ENCODE data around the gene WSB2. TPM values are rescaled to one million over a fixed set of nuclear protein-coding genes. Genes with fewer than 3 reads are reported as not detected.

WSB2 gene
- polyA plus RNA-seq, 1 donor (not counting 4 experiments of a cell fraction or from before 2014, with no cell fraction given) = 84.0 TPM

GRCh38 chr12:118033902-118034301 is 27.1 kb downstream of the WSB2 start:
- Histone ChIP-seq H2AFZ (ENCODE audit: control insufficient read depth, low read length) (no peak overlapping the region), H3K4me3 (ENCODE audit: control insufficient read depth in 2 of 3, extremely low read depth in 1 of 3, insufficient read depth in 2 of 3, low read depth in 1 of 3, low read length in 3 of 3) (no peak overlapping the region), H3K9ac (ENCODE audit: control insufficient read depth, extremely low read depth, insufficient read depth, low read length) (no peak overlapping the region), H3K27me3 (ENCODE audit: control insufficient read depth, extremely low read depth, insufficient read depth, low read length) (no peaks in the 10 kb centered on the region), H3K4me1 (ENCODE audit: control insufficient read depth, extremely low read depth, insufficient read depth, low read length) (no peaks in the 10 kb centered on the region), H3K4me2 (ENCODE audit: control insufficient read depth, extremely low read depth, insufficient read depth, low read depth, low read length) (no peak overlapping the region), H3K27ac (ENCODE audit: control insufficient read depth, insufficient read depth, low read length) (no peak overlapping the region), H3K9me1 (ENCODE audit: control insufficient read depth, extremely low read depth, insufficient read depth, low read length) (no peaks in the 10 kb centered on the region), H3K79me2 (ENCODE audit: control insufficient read depth, insufficient read depth, low read length) (no peaks in the 10 kb centered on the region), H3K36me3 (ENCODE audit: control insufficient read depth in 2 of 2, extremely low read depth in 1 of 2, insufficient read depth in 2 of 2, low read length in 2 of 2) (peaks cover 37% of the 10 kb centered on the region in 2 experiments), H3K9me3 (ENCODE audit: control insufficient read depth, low read depth, low read length) (no peaks in the 10 kb centered on the region), H4K20me1 (ENCODE audit: control insufficient read depth, extremely low read depth, insufficient read depth, low read length) (no peaks in the 10 kb centered on the region)
- no peak for DNase-seq (ENCODE audit: low read depth, low spot score)
- no peak for FAIRE-seq
- dilution Hi-C loops (cut with MboI; ENCODE audit: extremely low pct_ligation_motif_present, low sequenced_read_pairs) = no loop called here
- no peak for TF ChIP-seq EZH2 (IDR thresholded peaks at IDR 0.05; ENCODE audit: low read length)
- TF ChIP-seq, protein P1, sequence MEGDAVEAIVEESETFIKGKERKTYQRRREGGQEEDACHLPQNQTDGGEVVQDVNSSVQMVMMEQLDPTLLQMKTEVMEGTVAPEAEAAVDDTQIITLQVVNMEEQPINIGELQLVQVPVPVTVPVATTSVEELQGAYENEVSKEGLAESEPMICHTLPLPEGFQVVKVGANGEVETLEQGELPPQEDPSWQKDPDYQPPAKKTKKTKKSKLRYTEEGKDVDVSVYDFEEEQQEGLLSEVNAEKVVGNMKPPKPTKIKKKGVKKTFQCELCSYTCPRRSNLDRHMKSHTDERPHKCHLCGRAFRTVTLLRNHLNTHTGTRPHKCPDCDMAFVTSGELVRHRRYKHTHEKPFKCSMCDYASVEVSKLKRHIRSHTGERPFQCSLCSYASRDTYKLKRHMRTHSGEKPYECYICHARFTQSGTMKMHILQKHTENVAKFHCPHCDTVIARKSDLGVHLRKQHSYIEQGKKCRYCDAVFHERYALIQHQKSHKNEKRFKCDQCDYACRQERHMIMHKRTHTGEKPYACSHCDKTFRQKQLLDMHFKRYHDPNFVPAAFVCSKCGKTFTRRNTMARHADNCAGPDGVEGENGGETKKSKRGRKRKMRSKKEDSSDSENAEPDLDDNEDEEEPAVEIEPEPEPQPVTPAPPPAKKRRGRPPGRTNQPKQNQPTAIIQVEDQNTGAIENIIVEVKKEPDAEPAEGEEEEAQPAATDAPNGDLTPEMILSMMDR (optimal IDR thresholded peaks at IDR 0.05 in 1 of 3, IDR thresholded peaks at IDR 0.05 in 1 of 3, conservative IDR thresholded peaks at IDR 0.05 in 1 of 3; ENCODE audit: extremely low read depth in 1 of 3, insufficient read depth in 2 of 3, low read length in 3 of 3) = no peak

GRCh38 chr12:118033323-118033722 is 27.7 kb downstream of the WSB2 start:
- H2AFZ ChIP-seq (ENCODE audit: control insufficient read depth, low read length) = no peak overlapping the region
- no peaks in the 10 kb centered on the region for H4K20me1 ChIP-seq (ENCODE audit: control insufficient read depth, extremely low read depth, insufficient read depth, low read length)
- H3K9me1 ChIP-seq (ENCODE audit: control insufficient read depth, extremely low read depth, insufficient read depth, low read length) = no peaks in the 10 kb centered on the region
- dilution Hi-C loops (cut with MboI; ENCODE audit: extremely low pct_ligation_motif_present, low sequenced_read_pairs) = no loop called here
- no peak overlapping the region for H3K4me2 ChIP-seq (ENCODE audit: control insufficient read depth, extremely low read depth, insufficient read depth, low read depth, low read length)
- no peaks in the 10 kb centered on the region for H3K9me3 ChIP-seq (ENCODE audit: control insufficient read depth, low read depth, low read length)
- TF ChIP-seq, protein P1 (optimal IDR thresholded peaks at IDR 0.05 in 1 of 3, IDR thresholded peaks at IDR 0.05 in 1 of 3, conservative IDR thresholded peaks at IDR 0.05 in 1 of 3; ENCODE audit: extremely low read depth in 1 of 3, insufficient read depth in 2 of 3, low read length in 3 of 3) = no peak
- no peak for TF ChIP-seq EZH2 (IDR thresholded peaks at IDR 0.05; ENCODE audit: low read length)
- no peak for FAIRE-seq
- H3K9ac ChIP-seq (ENCODE audit: control insufficient read depth, extremely low read depth, insufficient read depth, low read length) = no peak overlapping the region
- no peak for DNase-seq (ENCODE audit: low read depth, low spot score)
- H3K4me1 ChIP-seq (ENCODE audit: control insufficient read depth, extremely low read depth, insufficient read depth, low read length) = no peaks in the 10 kb centered on the region
- no peaks in the 10 kb centered on the region for H3K79me2 ChIP-seq (ENCODE audit: control insufficient read depth, insufficient read depth, low read length)
- peaks cover 35 to 39% of the 10 kb centered on the region in 2 experiments for H3K36me3 ChIP-seq (ENCODE audit: control insufficient read depth in 2 of 2, extremely low read depth in 1 of 2, insufficient read depth in 2 of 2, low read length in 2 of 2)
- no peak overlapping the region for H3K4me3 ChIP-seq (ENCODE audit: control insufficient read depth in 2 of 3, extremely low read depth in 1 of 3, insufficient read depth in 2 of 3, low read depth in 1 of 3, low read length in 3 of 3)
- H3K27me3 ChIP-seq (ENCODE audit: control insufficient read depth, extremely low read depth, insufficient read depth, low read length) = no peaks in the 10 kb centered on the region
- H3K27ac ChIP-seq (ENCODE audit: control insufficient read depth, insufficient read depth, low read length) = no peak overlapping the region
